Measurements from ENCODE around the gene TAPBPL. TPM values are rescaled to one million over a fixed set of nuclear protein-coding genes. Genes with fewer than 3 reads are reported as not detected.
"Not testable (repeated sequence)": the region's sequence is repeated elsewhere in the genome, so short reads cannot be mapped to it uniquely, and the experiment has no call there.

Gene TAPBPL
- total RNA-seq, 4 donors from 2014 or later, result 11.6 to 31.3 (median 16.4) TPM

- H3K4me3 ChIP-seq, result no peak overlapping the region
- ATAC-seq, result no peak
- peaks cover 0 to 73% of the 10 kb centered on the region in 2 donors for H3K36me3 ChIP-seq
- H3K9me3 ChIP-seq, result no peaks in the 10 kb centered on the region
- no peaks in the 10 kb centered on the region for H3K27me3 ChIP-seq
- WGBS, 2 donors (ENCODE audit: low coverage in 1 of 2), result 55 to 73% methylated on average over 4 of the region's 6 CpGs
- peaks cover 0 to 70% (median 0%) of the 10 kb centered on the region in 3 donors for H3K4me1 ChIP-seq
- TF ChIP-seq POLR2AphosphoS5 (IDR thresholded peaks at IDR 0.05) (no peak), POLR2A (IDR thresholded peaks at IDR 0.05) (no peak), EP300 (IDR thresholded peaks at IDR 0.05) (no peak), CTCF (IDR thresholded peaks at IDR 0.05) (no peak)
- H3K27ac ChIP-seq, result peak overlapping the region in 3 of 4 donors; percentile 38 to 60 (median 54)
These were observed 12.0 kb downstream of the TAPBPL start for GRCh38 chr12:6463858-6464257.

- 86 to 100% methylated on average over 1 to 4 of the region's 8 CpGs for WGBS, 2 donors (ENCODE audit: low coverage in 1 of 2)
- ATAC-seq, result no peak
- Histone ChIP-seq H3K4me3 (no peak overlapping the region), H3K27ac (peak overlapping the region in 2 of 4 donors; percentile 54 to 60), H3K36me3 (peaks cover 0 to 66% of the 10 kb centered on the region in 2 donors), H3K9me3 (no peaks in the 10 kb centered on the region), H3K27me3 (no peaks in the 10 kb centered on the region), H3K4me1 (peaks cover 0 to 76% (median 0%) of the 10 kb centered on the region in 3 donors)
- TF ChIP-seq POLR2AphosphoS5 (IDR thresholded peaks at IDR 0.05), result no peak
- no peak for TF ChIP-seq POLR2A (IDR thresholded peaks at IDR 0.05)
- TF ChIP-seq EP300 (IDR thresholded peaks at IDR 0.05), result no peak
- no peak for TF ChIP-seq CTCF (IDR thresholded peaks at IDR 0.05)
These were observed 12.7 kb downstream of the TAPBPL start for GRCh38 chr12:6464531-6464930.

GRCh38 chr12:6465467-6466183 lies 13.8 kb downstream of the TAPBPL start:
- no peaks in the 10 kb centered on the region for H3K9me3 ChIP-seq
- TF ChIP-seq POLR2A (IDR thresholded peaks at IDR 0.05), result no peak
- TF ChIP-seq CTCF (IDR thresholded peaks at IDR 0.05), result peak in 3 of 4 experiments; percentile 89 to 97 (median 95)
- no peak for TF ChIP-seq POLR2AphosphoS5 (IDR thresholded peaks at IDR 0.05)
- H3K4me1 ChIP-seq, result peaks cover 0 to 80% (median 0%) of the 10 kb centered on the region in 3 donors
- H3K36me3 ChIP-seq, result peaks cover 0 to 56% of the 10 kb centered on the region in 2 donors
- 0 to 20% methylated on average over 2 to 6 of the region's 6 CpGs for WGBS, 2 donors (ENCODE audit: low coverage in 1 of 2)
- peak; percentile 62 for ATAC-seq
- H3K27me3 ChIP-seq, result no peaks in the 10 kb centered on the region
- no peak overlapping the region for H3K4me3 ChIP-seq
- H3K27ac ChIP-seq, result peak overlapping the region in 3 of 4 donors; percentile 6 to 34 (median 25)

- TF ChIP-seq EP300 (IDR thresholded peaks at IDR 0.05), result no peak
- no peak for TF ChIP-seq CTCF (IDR thresholded peaks at IDR 0.05)
- TF ChIP-seq POLR2AphosphoS5 (IDR thresholded peaks at IDR 0.05), result no peak
- TF ChIP-seq POLR2A (IDR thresholded peaks at IDR 0.05), result no peak
- Histone ChIP-seq H3K27me3 (no peaks in the 10 kb centered on the region), H3K4me1 (peaks cover 0 to 76% (median under 1%) of the 10 kb centered on the region in 3 donors), H3K27ac (peak overlapping the region in 2 of 4 donors; percentile 6 to 34), H3K9me3 (no peaks in the 10 kb centered on the region), H3K36me3 (peaks cover 0 to 50% of the 10 kb centered on the region in 2 donors), H3K4me3 (no peak overlapping the region)
- WGBS, 2 donors (ENCODE audit: low coverage in 1 of 2), result 74 to 76% methylated on average over 3 to 5 of the region's 5 CpGs
- ATAC-seq, result no peak
These were observed 14.3 kb downstream of the TAPBPL start for GRCh38 chr12:6466184-6466573.

GRCh38 chr12:6466751-6467150 lies 14.9 kb downstream of the TAPBPL start:
- WGBS, 2 donors (ENCODE audit: low coverage in 1 of 2), result 97 to 100% methylated on average over 1 to 3 of the region's 4 CpGs
- Histone ChIP-seq H3K27ac (peak overlapping the region in 3 of 4 donors; percentile 4 to 34 (median 6)), H3K4me1 (peaks cover 0 to 76% (median 4%) of the 10 kb centered on the region in 3 donors), H3K36me3 (peaks cover 0 to 45% of the 10 kb centered on the region in 2 donors)
- H3K4me3 ChIP-seq, H3K9me3 ChIP-seq, ATAC-seq, H3K27me3 ChIP-seq: not testable (repeated sequence)

- 87 to 100% methylated on average over 2 to 3 of the region's 9 CpGs for WGBS, 2 donors (ENCODE audit: low coverage in 1 of 2)
- peaks cover 0 to 35% of the 10 kb centered on the region in 2 donors for H3K36me3 ChIP-seq
- peaks cover 0 to 69% (median 4%) of the 10 kb centered on the region in 3 donors for H3K4me1 ChIP-seq
- ATAC-seq, H3K27me3 ChIP-seq, H3K4me3 ChIP-seq, H3K9me3 ChIP-seq: not testable (repeated sequence)
- peak overlapping the region in 2 of 4 donors; percentile 1 to 83 for H3K27ac ChIP-seq
These were observed 15.9 kb downstream of the TAPBPL start for GRCh38 chr12:6467571-6468282.

All from gastroesophageal sphincter (tissue), 4 donors.